Neural progenitor cell (in vitro differentiated cells): Measurements from ENCODE around the gene MYH2. TPM values are rescaled to one million over a fixed set of nuclear protein-coding genes. Genes with fewer than 3 reads are reported as not detected.
A peak's percentile ranks its signal among the peaks of the same experiment; 100 is the strongest.

Source experiments
- DNase-seq: peaks from one replicate; pipeline ENCODE4 v3.0.0-alpha.2; 2016; ENCODE audit warnings: low spot score
- H2AFZ ChIP-seq: fragments of 200-600 bp; sonication (generic); replicated peaks from 2 replicates; pipeline ENCODE4 v1.6.1; 2016; ENCODE audit warnings: antibody characterized with exemption
- H3F3A ChIP-seq: fragments of 200-600 bp; sonication (generic); 2 replicates; pipeline ENCODE4 v1.6.1; 2016; ENCODE audit warnings: antibody characterized with exemption, low read depth
- H3K27ac ChIP-seq: fragments of 200-600 bp; sonication (generic); 2 replicates; pipeline ENCODE4 v1.5.1; 2016; ENCODE audit warnings: mild to moderate bottlenecking
- H3K27me3 ChIP-seq: fragments of 200-600 bp; sonication (generic); 2 replicates; pipeline ENCODE4 v1.6.1; 2016; ENCODE audit warnings: mild to moderate bottlenecking, moderate library complexity
- H3K36me3 ChIP-seq: fragments of 200-600 bp; sonication (generic); 2 replicates; pipeline ENCODE4 v1.5.1; 2016
- H3K4me1 ChIP-seq: fragments of 200-600 bp; sonication (generic); 2 replicates; pipeline ENCODE4 v1.6.1; 2016; ENCODE audit warnings: mixed run types
- H3K4me2 ChIP-seq: fragments of 200-600 bp; sonication (generic); 2 replicates; pipeline ENCODE4 v1.6.1; 2016
- H3K4me3 ChIP-seq: fragments of 200-600 bp; sonication (generic); 2 replicates; pipeline ENCODE4 v1.5.1; 2016
- H3K79me2 ChIP-seq: fragments of 200-600 bp; sonication (generic); 2 replicates; pipeline ENCODE4 v1.6.1; 2016; ENCODE audit warnings: low read depth
- H3K9ac ChIP-seq: fragments of 200-600 bp; sonication (generic); 2 replicates; pipeline ENCODE4 v1.6.1; 2016
- H3K9me3 ChIP-seq: fragments of 200-600 bp; sonication (generic); 2 replicates; pipeline ENCODE4 v1.5.1; 2016; ENCODE audit warnings: low read depth
- H4K20me1 ChIP-seq: fragments of 200-600 bp; sonication (generic); 2 replicates; pipeline ENCODE4 v1.6.1; 2016; ENCODE audit warnings: low read depth
- H3K27ac Mint-ChIP-seq: 3 replicates; pipeline ENCODE4 v1.8.0; 2021; ENCODE audit warnings: mixed read lengths
- H3K27me3 Mint-ChIP-seq: 2 replicates; pipeline ENCODE4 v1.8.0; 2022; ENCODE audit warnings: low read depth, mild to moderate bottlenecking, inconsistent platforms, moderate library complexity, mixed read lengths; ENCODE audit not compliant: insufficient read depth
- H3K36me3 Mint-ChIP-seq: 3 replicates; pipeline ENCODE4 v1.8.0; 2021; ENCODE audit warnings: mixed read lengths
- H3K4me1 Mint-ChIP-seq: 3 replicates; pipeline ENCODE4 v1.8.0; 2021; ENCODE audit warnings: mixed read lengths
- H3K4me3 Mint-ChIP-seq: 3 replicates; pipeline ENCODE4 v1.8.0; 2021; ENCODE audit warnings: mild to moderate bottlenecking, moderate library complexity, mixed read lengths
- H3K9me3 Mint-ChIP-seq: 3 replicates; pipeline ENCODE4 v1.8.0; 2020; ENCODE audit warnings: mixed read lengths
- EZH2 ChIP-seq: fragments of 200-600 bp; sonication (generic); IDR thresholded peaks from 2 replicates; pipeline ENCODE4 v1.6.1; 2017; ENCODE audit warnings: antibody characterized with exemption, mild to moderate bottlenecking, moderate library complexity
- EZH2phosphoT487 ChIP-seq: fragments of 200-600 bp; sonication (generic); IDR thresholded peaks from 2 replicates; pipeline ENCODE4 v1.6.1; 2017; ENCODE audit warnings: antibody characterized with exemption
- total RNA-seq: library from RNA; depleted of rRNA; stranded (reverse); fragments of >200 nt; gene quantifications from 2 replicates; pipeline ENCODE4 v1.2.3, GENCODE V29; 2015; ENCODE audit warnings: low replicate concordance
- TF ChIP-seq, protein P1 (sequence below): fragments of 200-600 bp; sonication (generic); IDR thresholded peaks from 2 replicates; pipeline ENCODE4 v1.5.1; 2017; ENCODE audit warnings: antibody characterized with exemption, mild to moderate bottlenecking

MYH2 gene
- total RNA-seq = 0.19 and 0.37 TPM in 2 replicates

DNA sequence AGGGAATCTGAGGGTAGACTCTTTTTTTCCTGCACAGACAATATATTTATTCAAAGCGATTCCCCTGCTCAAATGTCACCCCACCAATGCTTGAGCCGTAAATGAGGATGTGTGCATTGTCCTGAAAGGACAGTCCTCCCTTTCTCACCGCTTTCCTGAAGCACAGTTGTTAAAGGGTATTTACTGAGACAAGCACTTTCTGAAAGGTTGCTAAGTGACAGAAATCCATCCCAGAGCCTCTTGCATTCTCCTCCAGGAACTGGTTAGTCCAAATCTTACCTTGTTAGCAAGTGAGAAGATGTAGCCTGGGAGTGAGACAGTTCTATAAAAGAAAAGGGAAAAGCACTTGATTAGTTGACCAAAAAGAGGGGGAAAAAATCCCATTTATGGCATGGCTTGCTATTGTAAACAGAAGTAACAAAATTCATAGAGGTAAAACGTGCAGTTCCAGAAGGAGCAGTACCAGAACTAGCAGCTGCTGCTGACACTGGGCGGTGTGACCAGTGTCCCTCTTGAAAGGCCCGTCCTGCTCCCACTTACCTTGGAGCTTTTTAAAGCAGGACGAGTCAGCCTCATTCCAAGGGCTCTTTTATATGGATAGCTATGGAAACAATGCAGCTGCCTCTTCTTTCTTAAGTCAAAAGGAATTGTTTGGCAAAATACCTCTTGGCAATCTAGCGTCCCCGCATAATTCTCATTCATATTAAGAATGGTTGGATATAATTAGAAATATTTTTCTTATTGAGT lies at the start of gene MYH2:
TSS of gene MYH2 (minus strand) at position 563 of the 747 bp plus-strand sequence. CDS start 1,738 bp downstream, outside the sequence.
- no peaks in the 10 kb centered on the region for H3K79me2 ChIP-seq
- H3K4me1 ChIP-seq = peaks cover 33% of the 10 kb centered on the region
- peak; percentile 76 for DNase-seq
- TF ChIP-seq EZH2phosphoT487 = no peak
- no peak for TF ChIP-seq EZH2
- TF ChIP-seq, protein P1, sequence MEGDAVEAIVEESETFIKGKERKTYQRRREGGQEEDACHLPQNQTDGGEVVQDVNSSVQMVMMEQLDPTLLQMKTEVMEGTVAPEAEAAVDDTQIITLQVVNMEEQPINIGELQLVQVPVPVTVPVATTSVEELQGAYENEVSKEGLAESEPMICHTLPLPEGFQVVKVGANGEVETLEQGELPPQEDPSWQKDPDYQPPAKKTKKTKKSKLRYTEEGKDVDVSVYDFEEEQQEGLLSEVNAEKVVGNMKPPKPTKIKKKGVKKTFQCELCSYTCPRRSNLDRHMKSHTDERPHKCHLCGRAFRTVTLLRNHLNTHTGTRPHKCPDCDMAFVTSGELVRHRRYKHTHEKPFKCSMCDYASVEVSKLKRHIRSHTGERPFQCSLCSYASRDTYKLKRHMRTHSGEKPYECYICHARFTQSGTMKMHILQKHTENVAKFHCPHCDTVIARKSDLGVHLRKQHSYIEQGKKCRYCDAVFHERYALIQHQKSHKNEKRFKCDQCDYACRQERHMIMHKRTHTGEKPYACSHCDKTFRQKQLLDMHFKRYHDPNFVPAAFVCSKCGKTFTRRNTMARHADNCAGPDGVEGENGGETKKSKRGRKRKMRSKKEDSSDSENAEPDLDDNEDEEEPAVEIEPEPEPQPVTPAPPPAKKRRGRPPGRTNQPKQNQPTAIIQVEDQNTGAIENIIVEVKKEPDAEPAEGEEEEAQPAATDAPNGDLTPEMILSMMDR = no peak
- H3K27ac ChIP-seq = peak within 1 kb of the TSS; percentile 92
- no peaks in the 10 kb centered on the region for H3K27me3 ChIP-seq
- peaks cover 16% of the 10 kb centered on the region for H3K4me1 Mint-ChIP-seq
- peak within 1 kb of the TSS; percentile 37 for H3K4me3 ChIP-seq
- no peaks in the 10 kb centered on the region for H3K9me3 Mint-ChIP-seq
- H3K4me3 Mint-ChIP-seq = no peak within 1 kb of the TSS
- no peaks in the 10 kb centered on the region for H3K36me3 ChIP-seq
- no peaks in the 10 kb centered on the region for H3K36me3 Mint-ChIP-seq
- H3K4me2 ChIP-seq = peak within 1 kb of the TSS; percentile 72
- no peak within 1 kb of the TSS for H3K9ac ChIP-seq
- H3K9me3 ChIP-seq = no peaks in the 10 kb centered on the region
- H3K27ac Mint-ChIP-seq = no peak within 1 kb of the TSS
- no peaks in the 10 kb centered on the region for H3K27me3 Mint-ChIP-seq
- no peaks in the 10 kb centered on the region for H4K20me1 ChIP-seq
- H2AFZ ChIP-seq = peak within 1 kb of the TSS; percentile 52
- H3F3A ChIP-seq = peaks cover 26% of the 10 kb centered on the region

DNA sequence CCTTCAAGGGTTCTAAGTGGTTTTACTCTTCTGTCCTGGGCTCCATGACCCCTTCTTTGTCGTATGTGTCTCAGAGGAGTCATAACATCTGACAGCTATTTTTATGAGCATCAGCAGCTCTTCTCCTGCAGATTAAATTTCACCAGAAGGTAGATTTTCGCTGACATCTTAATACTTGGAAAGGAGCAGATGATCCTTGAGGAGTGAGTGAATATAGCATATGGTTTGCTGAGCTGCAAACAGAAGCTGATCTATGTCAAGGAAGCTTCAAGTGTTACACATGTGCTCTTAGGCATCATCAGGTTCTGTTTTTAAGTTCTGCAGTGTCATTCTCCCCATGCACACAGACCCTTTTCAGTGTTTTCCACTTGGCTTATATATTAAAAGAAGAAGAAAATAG lies 49.2 kb upstream of the MYH2 start:
- Histone ChIP-seq H3K27ac (no peak overlapping the region), H2AFZ (no peak overlapping the region), H3K36me3 (no peaks in the 10 kb centered on the region), H3K27me3 (no peaks in the 10 kb centered on the region), H3K79me2 (no peaks in the 10 kb centered on the region), H3K4me2 (no peak overlapping the region), H3K4me3 (no peak overlapping the region), H3K9me3 (no peaks in the 10 kb centered on the region), H3F3A (no peaks in the 10 kb centered on the region), H3K9ac (no peak overlapping the region), H4K20me1 (no peaks in the 10 kb centered on the region), H3K4me1 (peaks cover 8% of the 10 kb centered on the region)
- no peaks in the 10 kb centered on the region for H3K36me3 Mint-ChIP-seq
- H3K27me3 Mint-ChIP-seq = peaks cover 4% of the 10 kb centered on the region
- H3K4me1 Mint-ChIP-seq = no peaks in the 10 kb centered on the region
- DNase-seq = no peak
- no peak overlapping the region for H3K4me3 Mint-ChIP-seq
- H3K9me3 Mint-ChIP-seq = peaks cover 2% of the 10 kb centered on the region
- H3K27ac Mint-ChIP-seq = no peak overlapping the region
- TF ChIP-seq, protein P1 = no peak
- TF ChIP-seq EZH2phosphoT487 (no peak), EZH2 (no peak)

DNA sequence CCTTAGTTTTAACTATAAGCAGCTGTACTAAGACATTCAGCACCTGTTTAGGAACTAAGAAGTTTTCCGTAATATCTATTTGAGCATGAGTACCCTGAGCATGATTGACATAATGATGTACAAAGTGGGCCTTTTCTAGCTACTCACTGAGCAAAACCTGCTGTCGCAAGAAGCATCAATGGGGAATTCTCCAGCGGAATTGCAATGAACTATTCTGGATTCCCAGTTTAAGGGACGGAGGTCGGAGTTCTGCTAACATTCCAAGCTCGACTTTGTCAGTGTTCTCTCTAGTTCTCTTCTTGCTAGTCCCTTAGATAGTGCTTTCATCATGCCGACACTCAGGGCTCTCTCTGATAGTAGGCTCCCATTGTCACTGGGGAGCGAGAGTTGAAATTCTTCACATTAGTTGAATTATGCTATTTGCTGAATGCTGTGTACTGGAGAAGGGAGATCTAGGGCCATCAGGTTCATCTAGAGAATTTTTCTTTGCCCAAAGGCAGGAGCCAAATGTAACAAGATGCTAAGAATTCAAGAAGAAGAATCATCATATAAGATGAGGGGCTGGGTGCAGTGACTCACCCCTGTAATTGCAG lies 40.2 kb upstream of the MYH2 start:
- peaks cover under 1% of the 10 kb centered on the region for H3K9me3 Mint-ChIP-seq
- H4K20me1 ChIP-seq = no peaks in the 10 kb centered on the region
- no peaks in the 10 kb centered on the region for H3F3A ChIP-seq
- no peaks in the 10 kb centered on the region for H3K36me3 Mint-ChIP-seq
- H3K4me3 ChIP-seq = no peak overlapping the region
- H3K4me2 ChIP-seq = no peak overlapping the region
- no peak overlapping the region for H3K27ac ChIP-seq
- no peaks in the 10 kb centered on the region for H3K9me3 ChIP-seq
- H3K4me1 ChIP-seq = no peaks in the 10 kb centered on the region
- no peak for DNase-seq
- H3K4me1 Mint-ChIP-seq = no peaks in the 10 kb centered on the region
- no peaks in the 10 kb centered on the region for H3K27me3 ChIP-seq
- H3K36me3 ChIP-seq = no peaks in the 10 kb centered on the region
- no peaks in the 10 kb centered on the region for H3K79me2 ChIP-seq
- no peak overlapping the region for H3K4me3 Mint-ChIP-seq
- H2AFZ ChIP-seq = no peak overlapping the region
- H3K27ac Mint-ChIP-seq = no peak overlapping the region
- no peaks in the 10 kb centered on the region for H3K27me3 Mint-ChIP-seq
- no peak overlapping the region for H3K9ac ChIP-seq
- TF ChIP-seq, protein P1 = no peak
- TF ChIP-seq EZH2 (no peak), EZH2phosphoT487 (no peak)
